PC-3 (cell line): ENCODE data around the gene MCF2L2. TPM values are rescaled to one million over a fixed set of nuclear protein-coding genes. Genes with fewer than 3 reads are reported as not detected.

Experiments
- ATAC-seq: fragments of 200-7000 bp; cut with Tn5 transposase; 2 replicates; pipeline ENCODE4 v1.9.1; 2020; ENCODE audit warnings: mild to moderate bottlenecking, moderate library complexity
- BruUV-seq: library from RNA; stranded (reverse); fragments of 400-500 nt; replicated peaks from 2 replicates; lab custom pipeline; 2021; lab: Mats Ljungman, UMichigan
- CTCF ChIA-PET: fragments of 300-600 bp; sonication (Branson Sonifier 250); formaldehyde crosslinking; loops from one replicate; lab custom pipeline; 2022; ENCODE audit warnings: antibody characterized with exemption; lab: Charles Lee
- POLR2A ChIA-PET: fragments of 300-600 bp; sonication (Branson Sonifier 250); formaldehyde crosslinking; loops from one replicate; lab custom pipeline; 2022; ENCODE audit warnings: antibody characterized with exemption; ENCODE audit not compliant: unreplicated experiment; lab: Charles Lee
- DNase-seq: peaks from one replicate; pipeline ENCODE4 v3.0.0-alpha.2; 2015
- H2AFZ ChIP-seq: fragments of 300-600 bp; sonication (generic); 2 replicates; pipeline ENCODE4 v1.6.0; 2016; ENCODE audit warnings: antibody characterized with exemption, low read length
- H3F3A ChIP-seq: fragments of 300-600 bp; sonication (generic); one replicate; pipeline ENCODE4 v1.6.0; 2017; ENCODE audit warnings: antibody characterized with exemption, low read length, control low read depth, mild to moderate bottlenecking; ENCODE audit not compliant: unreplicated experiment
- H3K27ac ChIP-seq: fragments of 300-600 bp; sonication (generic); 2 replicates; pipeline ENCODE4 v1.5.1; 2016; ENCODE audit warnings: mild to moderate bottlenecking, low read length
- H3K27me3 ChIP-seq: fragments of 300-600 bp; sonication (generic); 2 replicates; pipeline ENCODE4 v1.6.1; 2016; ENCODE audit warnings: low read length, mixed read lengths
- H3K36me3 ChIP-seq: fragments of 300-600 bp; sonication (generic); 2 replicates; pipeline ENCODE4 v1.6.1; 2016; ENCODE audit warnings: low read depth, mixed run types, low read length, mixed read lengths
- H3K4me1 ChIP-seq: fragments of 300-600 bp; sonication (generic); 2 replicates; pipeline ENCODE4 v1.5.1; 2016; ENCODE audit warnings: low read length; ENCODE audit not compliant: insufficient read depth
- H3K4me2 ChIP-seq: fragments of 300-600 bp; sonication (generic); 2 replicates; pipeline ENCODE4 v1.6.0; 2016; ENCODE audit warnings: low read length
- H3K4me3 ChIP-seq: fragments of 300-600 bp; sonication (generic); 2 replicates; pipeline ENCODE4 v1.5.1; 2016; ENCODE audit warnings: mild to moderate bottlenecking, low read length, mixed read lengths
- H3K79me2 ChIP-seq: fragments of 300-600 bp; sonication (generic); 2 replicates; pipeline ENCODE4 v1.6.1; 2017; ENCODE audit warnings: low read length, mixed read lengths
- H3K9ac ChIP-seq: fragments of 300-600 bp; sonication (generic); 2 replicates; pipeline ENCODE4 v1.6.0; 2016; ENCODE audit warnings: mild to moderate bottlenecking, low read length
- H3K9me2 ChIP-seq: fragments of 300-600 bp; sonication (generic); replicated peaks from 2 replicates; pipeline ENCODE4 v1.6.1; 2016; ENCODE audit warnings: mixed run types, low read length, mixed read lengths
- H3K9me3 ChIP-seq: fragments of 300-600 bp; sonication (generic); 2 replicates; pipeline ENCODE4 v1.6.1; 2016; ENCODE audit warnings: low read length, mixed read lengths
- H4K20me1 ChIP-seq: fragments of 300-600 bp; sonication (generic); 2 replicates; pipeline ENCODE4 v1.6.1; 2016; ENCODE audit warnings: low read length, mixed read lengths
- EZH2 ChIP-seq: fragments of 300-600 bp; sonication (generic); IDR thresholded peaks from one replicate; pipeline ENCODE4 v1.6.1; 2017; ENCODE audit warnings: antibody characterized with exemption, mild to moderate bottlenecking, low read length; ENCODE audit not compliant: unreplicated experiment
- EZH2phosphoT487 ChIP-seq: fragments of 300-600 bp; sonication (generic); IDR thresholded peaks from 2 replicates; pipeline ENCODE4 v1.6.1; 2018; ENCODE audit warnings: mild to moderate bottlenecking, antibody characterized with exemption, low read length, borderline replicate concordance
- intact Hi-C: fragments of 100-400 bp; cut with micrococcal nuclease; formaldehyde crosslinking; loops from 2 replicates; pipeline ENCODE4 v1.9.0; 2023
- total RNA-seq: library from RNA; depleted of rRNA; stranded (reverse); fragments of >200 nt; gene quantifications from 2 replicates; pipeline ENCODE4 v1.2.3, GENCODE V29; 2014
- TF ChIP-seq, protein P1 (sequence below): fragments of 300-600 bp; sonication (generic); conservative IDR thresholded peaks from 2 replicates; pipeline ENCODE4 v1.5.1; 2017; ENCODE audit warnings: antibody characterized with exemption, low read depth, mild to moderate bottlenecking, low read length

Gene MCF2L2
- total RNA-seq, 1 experiment from 2014 or later, result 3.6 TPM

DNA sequence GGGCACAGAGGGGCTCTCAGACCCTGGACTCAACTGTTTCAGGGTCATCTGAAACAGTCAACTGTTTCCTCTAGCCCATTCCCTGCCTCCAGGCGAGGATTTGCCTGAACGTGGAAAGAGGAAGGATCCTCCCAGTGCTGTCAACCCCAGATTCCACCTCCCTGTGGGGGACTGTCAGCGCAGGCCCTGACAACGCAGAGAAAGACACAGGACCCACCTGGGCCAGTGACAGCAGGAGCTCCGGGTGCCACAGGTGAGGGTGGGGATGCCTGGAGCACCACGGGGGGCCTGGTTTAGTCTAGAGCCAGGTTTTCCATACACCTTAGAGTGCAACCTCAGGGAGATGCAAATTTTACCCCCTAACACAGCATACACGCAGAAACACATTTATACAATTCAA is 246.3 kb downstream of the MCF2L2 start:
- Histone ChIP-seq H3K36me3 (no peaks in the 10 kb centered on the region), H3K9ac (no peak overlapping the region), H3K4me3 (no peak overlapping the region), H3K9me3 (no peaks in the 10 kb centered on the region), H3K27ac (no peak overlapping the region), H3K4me2 (no peak overlapping the region), H3K27me3 (no peaks in the 10 kb centered on the region), H4K20me1 (no peaks in the 10 kb centered on the region), H3K4me1 (peaks cover 35% of the 10 kb centered on the region), H3F3A (no peaks in the 10 kb centered on the region), H2AFZ (no peak overlapping the region), H3K79me2 (no peaks in the 10 kb centered on the region), H3K9me2 (no peaks in the 10 kb centered on the region)
- intact Hi-C loops, result loop anchor here (5.0 kb wide), 2 partner anchors 275 to 470 kb away; no protein-coding TSS in a partner anchor
- DNase-seq (no peak), ATAC-seq (no peak)
- TF ChIP-seq EZH2phosphoT487, result no peak
- TF ChIP-seq, protein P1, sequence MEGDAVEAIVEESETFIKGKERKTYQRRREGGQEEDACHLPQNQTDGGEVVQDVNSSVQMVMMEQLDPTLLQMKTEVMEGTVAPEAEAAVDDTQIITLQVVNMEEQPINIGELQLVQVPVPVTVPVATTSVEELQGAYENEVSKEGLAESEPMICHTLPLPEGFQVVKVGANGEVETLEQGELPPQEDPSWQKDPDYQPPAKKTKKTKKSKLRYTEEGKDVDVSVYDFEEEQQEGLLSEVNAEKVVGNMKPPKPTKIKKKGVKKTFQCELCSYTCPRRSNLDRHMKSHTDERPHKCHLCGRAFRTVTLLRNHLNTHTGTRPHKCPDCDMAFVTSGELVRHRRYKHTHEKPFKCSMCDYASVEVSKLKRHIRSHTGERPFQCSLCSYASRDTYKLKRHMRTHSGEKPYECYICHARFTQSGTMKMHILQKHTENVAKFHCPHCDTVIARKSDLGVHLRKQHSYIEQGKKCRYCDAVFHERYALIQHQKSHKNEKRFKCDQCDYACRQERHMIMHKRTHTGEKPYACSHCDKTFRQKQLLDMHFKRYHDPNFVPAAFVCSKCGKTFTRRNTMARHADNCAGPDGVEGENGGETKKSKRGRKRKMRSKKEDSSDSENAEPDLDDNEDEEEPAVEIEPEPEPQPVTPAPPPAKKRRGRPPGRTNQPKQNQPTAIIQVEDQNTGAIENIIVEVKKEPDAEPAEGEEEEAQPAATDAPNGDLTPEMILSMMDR, result no peak
- TF ChIP-seq EZH2, result no peak
- ChIA-PET CTCF (no interaction called here), POLR2A (no interaction called here)
- no TSS peak for BruUV-seq

DNA sequence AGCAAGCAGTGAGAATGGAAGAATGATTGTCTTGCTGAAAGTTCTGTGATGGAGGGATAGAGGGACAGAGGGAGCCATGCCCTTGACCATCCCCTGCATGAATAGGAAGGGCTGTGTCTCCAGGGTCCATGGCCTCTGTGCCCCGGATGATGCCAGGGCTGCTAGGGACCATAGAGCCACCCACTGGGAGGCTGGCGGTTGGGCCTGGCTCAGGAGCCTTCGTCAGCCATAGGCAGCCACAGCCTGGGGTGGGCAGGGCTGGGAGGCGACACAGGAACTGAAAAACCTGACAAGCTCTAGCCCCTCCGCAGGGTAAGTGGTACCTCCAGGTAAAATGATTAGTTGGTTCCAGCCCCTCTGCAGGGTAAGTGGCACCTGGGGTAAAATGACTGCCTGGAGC is 246.8 kb downstream of the MCF2L2 start:
- DNase-seq (no peak), ATAC-seq (no peak)
- Histone ChIP-seq H3K79me2 (no peaks in the 10 kb centered on the region), H3K4me1 (peaks cover 35% of the 10 kb centered on the region), H3K9ac (no peak overlapping the region), H3F3A (no peaks in the 10 kb centered on the region), H3K27ac (no peak overlapping the region), H3K27me3 (no peaks in the 10 kb centered on the region), H3K36me3 (no peaks in the 10 kb centered on the region), H3K9me2 (no peaks in the 10 kb centered on the region), H3K9me3 (no peaks in the 10 kb centered on the region), H3K4me3 (no peak overlapping the region), H3K4me2 (no peak overlapping the region), H4K20me1 (no peaks in the 10 kb centered on the region), H2AFZ (no peak overlapping the region)
- CTCF ChIA-PET, result no interaction called here
- no TSS peak for BruUV-seq
- POLR2A ChIA-PET, result no interaction called here
- intact Hi-C loops, result loop anchor here (5.0 kb wide), 2 partner anchors 274 to 469 kb away; no protein-coding TSS in a partner anchor
- TF ChIP-seq EZH2phosphoT487 (no peak), EZH2 (no peak)
- TF ChIP-seq, protein P1, result no peak

DNA sequence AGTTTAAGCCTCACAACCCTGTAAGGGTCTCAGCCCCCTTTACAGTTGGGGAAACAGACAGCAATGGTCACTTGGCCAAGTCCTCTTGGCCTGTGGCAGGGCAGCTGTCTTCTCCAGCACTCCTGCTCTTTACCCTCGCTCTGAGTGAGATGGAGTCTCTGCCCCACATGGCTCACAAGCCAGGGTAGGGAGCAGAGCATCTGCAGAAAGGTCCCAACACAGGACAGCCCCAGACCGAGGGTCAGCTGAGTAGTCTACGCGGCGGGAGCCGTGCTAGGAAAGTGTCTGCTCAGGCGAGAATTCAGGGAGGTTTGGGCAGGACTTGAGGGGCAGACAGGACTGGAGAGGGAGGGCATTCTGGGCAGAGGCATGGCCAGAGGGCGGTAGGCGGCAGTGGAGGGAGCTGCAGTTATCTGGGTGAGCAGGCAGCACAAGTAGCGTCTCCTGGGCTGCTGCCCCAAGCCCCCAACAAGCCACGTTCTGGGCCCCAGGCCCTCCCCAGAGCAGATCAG is 247.6 kb downstream of the MCF2L2 start:
- H3K27me3 ChIP-seq, result no peaks in the 10 kb centered on the region
- ATAC-seq (no peak), DNase-seq (no peak)
- no TSS peak for BruUV-seq
- POLR2A ChIA-PET, result no interaction called here
- no peak overlapping the region for H3K9ac ChIP-seq
- H3K4me1 ChIP-seq, result peaks cover 28% of the 10 kb centered on the region
- H3F3A ChIP-seq, result no peaks in the 10 kb centered on the region
- H3K4me3 ChIP-seq, result no peak overlapping the region
- no peaks in the 10 kb centered on the region for H3K9me2 ChIP-seq
- no peak overlapping the region for H2AFZ ChIP-seq
- intact Hi-C loops, result loop anchor here (5.0 kb wide), 2 partner anchors 274 to 469 kb away; no protein-coding TSS in a partner anchor
- no peaks in the 10 kb centered on the region for H3K9me3 ChIP-seq
- no peak overlapping the region for H3K27ac ChIP-seq
- no peak overlapping the region for H3K4me2 ChIP-seq
- TF ChIP-seq EZH2phosphoT487 (no peak), EZH2 (no peak)
- TF ChIP-seq, protein P1, result no peak
- no peaks in the 10 kb centered on the region for H3K36me3 ChIP-seq
- no peaks in the 10 kb centered on the region for H4K20me1 ChIP-seq
- CTCF ChIA-PET, result no interaction called here
- no peaks in the 10 kb centered on the region for H3K79me2 ChIP-seq
